Activated T-cell treated with anti-CD3 and anti-CD28 coated beads, Interleukin-2, amount 50 U/mL, for 1 hour (primary cell): Measurements from ENCODE around the gene OR9Q1.

Experiments used
- DNase-seq: peaks from one replicate; pipeline ENCODE4 v3.0.0-alpha.2; 2020

OR9Q1 gene

DNA sequence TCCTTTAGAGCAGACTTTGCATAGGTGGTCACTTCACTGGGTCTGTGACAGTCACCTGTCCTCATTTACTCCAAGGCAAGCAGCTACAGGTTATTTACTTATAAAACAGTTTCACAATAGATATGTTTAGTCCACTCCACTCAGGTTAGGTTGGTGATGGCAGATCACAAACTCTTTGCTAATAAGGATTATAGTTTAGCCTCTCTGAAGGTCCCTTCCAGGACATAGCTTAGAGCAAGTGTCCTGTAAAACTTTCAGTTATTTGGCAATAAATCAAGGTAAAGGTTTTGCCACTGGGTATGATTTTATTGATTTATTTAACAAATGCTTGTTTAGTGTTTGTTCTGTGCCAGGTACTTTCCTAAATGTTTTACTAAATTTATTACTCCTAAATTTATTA lies 15.9 kb downstream of the OR9Q1 start:
- DNase-seq = no peak

DNA sequence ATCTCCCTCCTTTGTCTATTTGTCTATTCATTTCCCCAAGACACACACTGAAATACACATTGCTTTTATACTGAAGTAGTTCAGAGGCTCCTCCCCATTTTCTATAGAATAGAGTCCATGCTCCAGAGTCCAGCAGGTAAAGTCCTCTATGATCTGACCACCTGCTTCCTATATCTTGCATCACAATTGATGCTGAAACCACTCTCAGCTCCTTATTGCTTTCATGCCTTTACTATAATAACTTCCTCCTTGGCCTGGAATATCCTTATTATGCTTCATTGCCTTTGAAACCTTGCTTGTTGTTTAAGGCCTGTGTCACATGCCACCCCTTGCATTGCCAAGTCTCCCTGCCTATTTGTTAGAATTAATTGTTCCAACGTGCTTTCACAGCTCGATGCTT lies 19.7 kb downstream of the OR9Q1 start:
- DNase-seq = no peak

GRCh38 chr11:58046231-58046630 lies 22.6 kb downstream of the OR9Q1 start:
- no peak for DNase-seq

- DNase-seq = no peak
These were observed 24.1 kb downstream of the OR9Q1 start for GRCh38 chr11:58047818-58048217.

- no peak for DNase-seq
These were observed 32.2 kb downstream of the OR9Q1 start for GRCh38 chr11:58055806-58056401.

GRCh38 chr11:58057481-58057880 lies 33.8 kb downstream of the OR9Q1 start:
- no peak for DNase-seq

- no peak for DNase-seq
These were observed 34.8 kb downstream of the OR9Q1 start for GRCh38 chr11:58058276-58059006.

GRCh38 chr11:58059007-58059350 lies 35.3 kb downstream of the OR9Q1 start:
- no peak for DNase-seq

- DNase-seq = no peak
These were observed 36.9 kb downstream of the OR9Q1 start for GRCh38 chr11:58060535-58060934.

DNA sequence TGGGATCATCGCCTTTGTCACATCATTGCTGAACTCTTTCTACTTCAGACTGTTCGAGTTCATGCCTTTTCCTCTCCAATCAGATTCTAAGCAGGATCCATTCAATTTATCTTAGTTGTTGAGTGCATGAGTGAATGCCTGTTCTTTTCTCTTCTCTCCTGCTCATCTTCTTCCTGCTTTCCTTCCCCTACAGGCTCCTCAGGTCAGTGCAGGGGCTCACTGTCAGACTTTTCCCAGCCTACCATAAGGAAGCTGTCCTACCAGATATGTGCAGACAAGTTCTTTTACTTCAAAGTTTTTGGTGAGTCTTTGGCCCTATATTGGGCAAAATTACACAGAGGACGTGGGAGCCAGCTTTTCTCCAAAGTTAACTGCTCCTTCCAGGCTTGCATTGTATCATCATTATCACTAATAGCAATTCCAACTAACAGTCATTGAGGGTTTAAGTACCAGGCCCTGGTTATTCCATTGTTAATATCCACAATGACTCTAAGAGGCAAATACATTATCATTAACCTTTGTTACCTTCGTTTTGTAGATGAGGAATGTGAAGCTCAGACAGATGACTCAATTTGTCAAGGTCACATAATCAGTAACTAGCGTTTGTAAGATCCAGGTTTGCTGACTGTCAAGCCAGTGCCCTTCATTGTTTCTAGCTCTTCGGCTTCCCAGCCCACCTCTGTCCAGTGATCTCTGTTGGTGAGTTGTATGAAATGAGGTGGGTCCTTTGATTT lies 37.4 kb downstream of the OR9Q1 start:
- DNase-seq = no peak

DNA sequence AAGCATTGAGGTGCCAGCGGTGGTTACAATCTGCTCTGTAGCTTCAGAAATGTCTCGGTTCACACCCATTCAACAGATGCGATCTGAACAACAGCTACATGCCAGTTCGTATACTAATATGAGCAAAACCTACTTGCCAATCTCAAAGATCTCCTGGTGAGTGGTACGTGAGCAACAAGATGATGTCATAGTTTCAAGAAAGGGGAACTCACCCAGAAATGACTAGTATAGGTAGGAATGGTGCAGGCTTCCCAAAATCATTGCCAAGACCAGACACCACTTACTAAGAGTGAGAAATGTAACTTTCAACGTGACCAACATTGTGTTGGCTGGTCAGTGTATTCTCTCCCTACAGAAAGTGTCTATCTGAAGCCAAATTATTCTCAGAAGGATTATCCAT lies 38.1 kb downstream of the OR9Q1 start:
- DNase-seq = no peak

DNA sequence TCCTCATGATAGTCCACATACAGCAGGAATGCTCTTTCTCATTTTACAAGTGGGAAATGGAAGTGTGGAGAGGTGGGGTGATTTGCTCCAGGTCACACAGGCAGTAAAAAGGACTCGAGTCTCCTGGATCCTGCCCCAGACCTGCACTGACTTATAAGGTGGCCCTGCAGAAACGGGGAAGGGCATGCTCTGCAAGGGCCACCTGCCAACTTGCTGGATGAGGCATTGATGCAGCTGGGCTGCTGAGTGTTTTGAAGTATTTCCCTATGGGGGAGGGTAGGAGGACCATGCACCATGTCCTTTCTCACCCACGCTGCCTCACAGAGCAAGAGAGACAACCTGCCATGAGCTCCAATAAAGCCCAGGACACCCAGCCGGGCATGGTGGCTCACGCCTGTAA lies 44.0 kb downstream of the OR9Q1 start:
- DNase-seq = no peak

DNA sequence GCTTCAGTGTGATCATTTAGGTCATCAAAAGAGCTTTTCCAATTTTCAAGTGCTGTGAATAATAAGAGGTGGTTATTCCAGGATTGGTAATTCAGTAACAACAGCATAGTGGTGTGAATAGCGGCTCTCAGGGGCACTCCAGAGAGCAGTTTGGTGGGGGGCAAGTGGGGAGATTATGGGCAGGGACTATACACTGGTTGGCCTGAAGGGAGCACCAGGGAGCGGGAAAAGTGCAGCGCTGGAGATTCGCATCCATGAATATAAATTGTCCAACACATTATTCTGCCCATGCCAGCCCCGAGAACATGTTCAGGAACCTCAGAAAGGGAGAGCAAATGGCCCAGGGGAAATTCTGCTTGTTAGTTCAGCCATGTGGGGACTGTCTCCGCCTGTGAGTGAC lies 45.0 kb downstream of the OR9Q1 start:
- no peak for DNase-seq

DNA sequence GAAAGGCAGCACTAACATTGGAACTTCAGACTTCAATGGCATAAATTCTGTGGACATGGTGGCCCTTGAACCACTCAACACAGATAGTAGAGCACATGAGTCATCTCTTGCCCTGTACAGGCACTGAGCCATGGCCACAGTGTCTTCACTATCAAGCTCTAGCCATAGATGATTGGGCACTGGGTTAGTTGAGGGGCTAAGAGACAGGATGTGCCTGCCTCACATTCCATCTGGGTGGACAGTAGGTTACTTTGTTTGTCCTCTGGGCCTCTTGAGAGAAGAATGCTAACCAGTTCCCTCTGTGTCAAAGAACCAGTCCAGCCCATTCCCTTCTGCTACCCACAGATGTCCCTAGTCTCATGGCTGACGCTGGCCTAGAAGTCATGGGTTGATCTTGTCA lies 46.9 kb downstream of the OR9Q1 start:
- no peak for DNase-seq

DNA sequence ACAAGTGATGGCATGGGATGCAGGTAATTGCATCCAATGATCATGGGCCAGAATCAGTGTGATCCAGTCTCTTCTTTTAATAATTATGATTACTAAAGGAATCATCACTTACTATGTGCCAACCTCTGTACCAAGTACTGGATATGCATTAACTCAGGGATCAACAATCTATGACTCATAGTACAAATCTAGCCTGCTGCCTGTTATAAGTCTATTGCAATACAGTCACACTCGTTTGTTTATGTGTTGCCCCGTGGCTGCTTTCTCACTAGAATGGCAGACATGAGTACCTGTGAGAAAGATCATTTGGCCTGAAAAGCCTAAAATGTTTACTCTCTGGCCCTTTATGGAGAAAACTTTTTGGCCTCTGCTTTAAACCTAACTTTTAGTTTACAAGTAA lies 52.1 kb downstream of the OR9Q1 start:
- no peak for DNase-seq

- DNase-seq = no peak
These were observed 62.8 kb downstream of the OR9Q1 start for GRCh38 chr11:58086528-58086927.

- DNase-seq = no peak
These were observed 73.8 kb downstream of the OR9Q1 start for GRCh38 chr11:58097437-58097836.

DNA sequence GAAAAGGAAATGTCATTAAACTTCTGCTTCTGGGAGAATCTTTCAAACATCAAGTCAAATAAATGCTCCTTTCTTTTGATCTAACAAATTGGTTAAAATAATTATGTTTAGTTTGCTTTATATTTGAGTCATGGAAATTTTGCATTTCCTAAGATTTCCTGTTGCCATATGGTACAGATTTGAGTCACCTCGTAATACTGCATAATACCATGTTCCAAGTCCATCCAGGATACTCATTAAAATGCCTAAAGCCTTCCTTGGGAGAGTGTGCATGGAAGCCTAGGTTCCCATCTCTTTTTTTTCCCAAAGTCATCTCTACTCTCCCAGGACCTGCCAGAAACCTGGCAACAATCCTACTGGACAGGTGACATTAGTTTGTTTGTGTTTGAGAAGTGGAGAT lies 97.4 kb downstream of the OR9Q1 start:
- DNase-seq = no peak

DNA sequence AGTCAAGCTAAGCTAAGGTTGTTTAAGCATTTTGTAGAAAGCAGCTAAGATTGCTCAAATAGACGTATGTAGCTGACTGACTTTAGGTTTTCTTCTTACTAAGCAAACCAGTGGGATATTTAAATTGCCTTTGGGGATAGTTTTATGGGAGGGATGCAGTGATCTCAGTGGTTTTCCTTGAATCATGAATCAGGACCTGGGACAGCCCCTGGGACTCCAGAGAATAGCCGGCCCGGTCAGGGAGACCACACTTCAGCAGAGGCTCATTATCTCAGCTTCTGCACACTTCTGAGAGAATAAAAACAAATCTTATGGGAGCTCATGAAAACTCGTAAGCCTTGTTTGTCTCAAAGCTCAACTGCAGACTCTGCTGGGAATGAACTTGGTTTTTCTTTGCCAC lies 101.8 kb downstream of the OR9Q1 start, which contains the start of gene OR9I1:
OR9I1 (minus strand) TSS at position 62 of the 400 bp plus-strand sequence. CDS start 6,086 bp downstream, outside the sequence.
- no peak for DNase-seq

GRCh38 chr11:58127350-58127749 lies 103.7 kb downstream of the OR9Q1 start:
- DNase-seq = no peak

DNA sequence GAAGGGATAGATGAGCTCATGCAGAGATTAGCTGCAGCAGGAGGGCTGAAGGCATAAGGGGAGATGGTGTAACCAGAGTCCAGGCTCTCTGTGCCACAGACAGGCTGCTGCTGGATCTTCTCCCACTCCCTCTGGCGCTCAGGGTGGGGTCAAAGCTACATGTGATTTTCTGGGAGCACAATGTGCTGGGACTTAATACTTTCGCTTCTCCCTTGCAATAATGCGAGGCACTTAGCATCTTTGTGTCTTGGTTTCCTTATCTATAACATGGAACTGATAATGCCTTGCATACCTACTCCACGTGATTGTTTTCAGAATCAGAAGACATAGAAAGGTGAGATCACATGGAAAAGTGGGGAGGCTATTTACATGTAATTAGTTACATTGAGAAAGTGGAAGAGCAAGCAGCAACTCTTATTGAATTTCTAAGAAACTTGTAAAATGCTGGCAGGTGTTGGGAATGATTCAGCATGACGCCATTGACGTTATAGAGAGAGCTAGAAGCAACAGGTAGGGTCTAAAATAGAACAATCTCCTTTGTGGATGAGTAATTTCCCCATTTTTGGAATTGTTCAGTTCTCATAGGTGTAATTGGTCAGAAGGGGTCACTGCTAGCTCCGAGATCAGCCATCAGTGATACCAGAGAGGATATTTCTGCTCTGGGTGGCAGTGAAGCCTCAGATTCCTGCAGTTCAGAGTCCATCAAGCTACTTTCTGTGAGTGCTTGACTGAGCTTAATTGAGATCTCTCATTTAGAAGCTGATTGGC lies 109.8 kb downstream of the OR9Q1 start:
- DNase-seq = no peak

GRCh38 chr11:58134151-58134550 lies 110.5 kb downstream of the OR9Q1 start:
- no peak for DNase-seq

GRCh38 chr11:58135171-58135570 lies 111.5 kb downstream of the OR9Q1 start:
- DNase-seq = no peak
